Spinal cord (tissue), 10 donors: ENCODE results near the gene ZNF521. TPM values are rescaled to one million over a fixed set of nuclear protein-coding genes. Genes with fewer than 3 reads are reported as not detected.
A peak's percentile ranks its signal among the peaks of the same experiment; 100 is the strongest.
"Not testable (repeated sequence)": the region's sequence is repeated elsewhere in the genome, so short reads cannot be mapped to it uniquely, and the experiment has no call there.

Source experiments
- DNase-seq, 6 donors: peaks; one replicate each; pipeline versions ENCODE4 v3.0.0 to v3.0.0-alpha.2; 2013 to 2015; ENCODE audit warnings: low spot score in 6 of 6, low read depth in 4 of 6
- H3K27ac ChIP-seq: one replicate; pipeline ENCODE4 v1.5.1; 2013; ENCODE audit warnings: low read depth, low read length, control low read depth
- H3K27me3 ChIP-seq: one replicate; pipeline ENCODE4 v1.6.1; 2013; ENCODE audit warnings: low read length; ENCODE audit not compliant: control insufficient read depth, insufficient read depth
- H3K36me3 ChIP-seq: one replicate; pipeline ENCODE4 v1.6.1; 2013; ENCODE audit warnings: low read length; ENCODE audit not compliant: control insufficient read depth, insufficient read depth
- H3K4me1 ChIP-seq: one replicate; pipeline ENCODE4 v1.6.1; 2013; ENCODE audit warnings: low read length; ENCODE audit not compliant: control insufficient read depth, insufficient read depth
- H3K4me3 ChIP-seq: one replicate; pipeline ENCODE4 v1.5.1; 2013; ENCODE audit warnings: low read depth, low read length, control low read depth
- H3K9me3 ChIP-seq: one replicate; pipeline ENCODE4 v1.6.1; 2013; ENCODE audit warnings: low read length; ENCODE audit not compliant: control insufficient read depth, insufficient read depth
- WGBS: methylation state at CpG from one replicate; pipeline ENCODE4 v1.1.5; 2013; ENCODE audit warnings: missing lambda C conversion rate; ENCODE audit not compliant: insufficient coverage; 5-methylcytosine and 5-hydroxymethylcytosine counted together
- polyA plus RNA-seq, 2 donors: library from polyadenylated mRNA; unstranded; fragments of 120-200 nt; gene quantifications; one replicate each; pipeline ENCODE4 v1.2.1, GENCODE V29; 2013; ENCODE audit not compliant: insufficient read length in 2 of 2
- total RNA-seq, 2 donors: library from RNA; depleted of rRNA in 1 of 2; stranded (reverse); fragments of 120-200 nt in 1 of 2; fragments of >200 nt in 1 of 2; gene quantifications; one replicate each; pipeline versions ENCODE4 v1.2.3 to v1.2.4, GENCODE V29; 2013 to 2014
- donor health status: healthy.

The ZNF521 gene
- total and polyA plus RNA-seq, 4 donors = 54.8 to 64.4 (median 62.1) TPM

GRCh38 chr18:25047983-25048382, 304.0 kb downstream of the ZNF521 start:
- Histone ChIP-seq H3K4me1 (no peaks in the 10 kb centered on the region), H3K4me3 (no peak overlapping the region), H3K27me3 (no peaks in the 10 kb centered on the region), H3K9me3 (no peaks in the 10 kb centered on the region), H3K36me3 (no peaks in the 10 kb centered on the region), H3K27ac (no peak overlapping the region)
- WGBS = 59% methylated on average over 6 of the region's 9 CpGs
- no peak for DNase-seq

- no peak for DNase-seq
- no peaks in the 10 kb centered on the region for H3K9me3 ChIP-seq
- WGBS = 94% methylated on average over 3 of the region's 3 CpGs
- no peaks in the 10 kb centered on the region for H3K36me3 ChIP-seq
- H3K4me3 ChIP-seq = no peak overlapping the region
- no peak overlapping the region for H3K27ac ChIP-seq
- no peaks in the 10 kb centered on the region for H3K4me1 ChIP-seq
- H3K27me3 ChIP-seq = no peaks in the 10 kb centered on the region
Observed at GRCh38 chr18:25047421-25047820, 304.5 kb downstream of the ZNF521 start.

DNA sequence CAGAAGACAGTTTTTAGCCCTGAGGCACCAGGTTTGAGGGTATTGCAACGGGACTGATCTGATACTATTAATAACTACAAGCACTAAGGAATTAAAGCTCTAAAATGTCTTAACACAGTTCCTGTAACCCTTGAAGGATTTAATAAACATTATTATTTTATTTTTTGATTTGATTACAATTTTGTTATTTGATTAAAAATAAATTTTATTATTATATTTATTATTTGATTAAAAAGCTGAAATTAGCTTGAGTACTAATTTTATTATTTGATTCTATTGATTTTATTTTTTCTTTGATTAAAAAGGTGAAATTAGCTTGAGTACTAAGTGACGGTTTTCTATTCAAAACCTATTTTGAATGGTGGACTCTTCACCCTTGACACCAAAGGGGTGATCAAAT, 307.3 kb downstream of the ZNF521 start:
- H3K27me3 ChIP-seq = no peaks in the 10 kb centered on the region
- no peak overlapping the region for H3K4me3 ChIP-seq
- H3K27ac ChIP-seq = no peak overlapping the region
- WGBS = 100% methylated on average over 1 of the region's 2 CpGs
- no peaks in the 10 kb centered on the region for H3K9me3 ChIP-seq
- DNase-seq = no peak
- H3K4me1 ChIP-seq = no peaks in the 10 kb centered on the region
- no peaks in the 10 kb centered on the region for H3K36me3 ChIP-seq

- no peak overlapping the region for H3K27ac ChIP-seq
- no peaks in the 10 kb centered on the region for H3K4me1 ChIP-seq
- no peaks in the 10 kb centered on the region for H3K27me3 ChIP-seq
- no peak overlapping the region for H3K4me3 ChIP-seq
- 100% methylated on average over 2 of the region's 4 CpGs for WGBS
- H3K36me3 ChIP-seq = no peaks in the 10 kb centered on the region
- H3K9me3 ChIP-seq = no peaks in the 10 kb centered on the region
- DNase-seq = no peak
Observed at GRCh38 chr18:25043104-25043503, 308.9 kb downstream of the ZNF521 start.

GRCh38 chr18:25042641-25043051, 309.3 kb downstream of the ZNF521 start:
- Histone ChIP-seq H3K4me3 (no peak overlapping the region), H3K27me3 (no peaks in the 10 kb centered on the region), H3K36me3 (no peaks in the 10 kb centered on the region), H3K27ac (no peak overlapping the region), H3K4me1 (no peaks in the 10 kb centered on the region), H3K9me3 (no peaks in the 10 kb centered on the region)
- no peak for DNase-seq
- no CpG with 5 or more reads among the region's 4 CpGs for WGBS

GRCh38 chr18:25039781-25040180, 312.2 kb downstream of the ZNF521 start:
- Histone ChIP-seq H3K36me3 (no peaks in the 10 kb centered on the region), H3K9me3 (no peaks in the 10 kb centered on the region), H3K4me3 (no peak overlapping the region), H3K27ac (no peak overlapping the region), H3K27me3 (no peaks in the 10 kb centered on the region), H3K4me1 (no peaks in the 10 kb centered on the region)
- no peak for DNase-seq
- WGBS = 91% methylated on average over 3 of the region's 3 CpGs

DNA sequence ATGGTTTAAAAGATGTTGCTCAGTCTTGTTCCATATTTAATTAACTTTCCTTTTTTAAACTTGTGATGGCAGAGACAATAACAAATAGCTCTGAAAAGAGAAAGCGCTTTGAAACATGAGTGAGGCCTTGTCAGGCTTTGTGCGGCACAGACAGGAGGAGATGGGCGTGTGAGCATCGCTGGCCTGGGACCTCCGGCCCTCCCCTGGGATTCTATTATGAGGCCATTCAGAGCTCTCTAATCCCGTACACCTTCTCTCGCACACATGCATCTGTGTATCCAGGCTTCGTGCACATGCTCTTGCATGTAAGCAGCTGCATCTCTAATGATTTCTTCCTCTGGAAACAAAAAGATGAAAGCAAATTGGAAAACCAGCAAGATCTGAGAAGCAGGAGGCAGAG, 313.7 kb downstream of the ZNF521 start:
- H3K4me3 ChIP-seq = no peak overlapping the region
- H3K27me3 ChIP-seq = no peaks in the 10 kb centered on the region
- H3K27ac ChIP-seq = no peak overlapping the region
- no peaks in the 10 kb centered on the region for H3K36me3 ChIP-seq
- H3K9me3 ChIP-seq = no peaks in the 10 kb centered on the region
- WGBS = 45% methylated on average over 5 of the region's 8 CpGs
- no peaks in the 10 kb centered on the region for H3K4me1 ChIP-seq
- DNase-seq = peak in 1 of 6 donors; percentile 59

DNA sequence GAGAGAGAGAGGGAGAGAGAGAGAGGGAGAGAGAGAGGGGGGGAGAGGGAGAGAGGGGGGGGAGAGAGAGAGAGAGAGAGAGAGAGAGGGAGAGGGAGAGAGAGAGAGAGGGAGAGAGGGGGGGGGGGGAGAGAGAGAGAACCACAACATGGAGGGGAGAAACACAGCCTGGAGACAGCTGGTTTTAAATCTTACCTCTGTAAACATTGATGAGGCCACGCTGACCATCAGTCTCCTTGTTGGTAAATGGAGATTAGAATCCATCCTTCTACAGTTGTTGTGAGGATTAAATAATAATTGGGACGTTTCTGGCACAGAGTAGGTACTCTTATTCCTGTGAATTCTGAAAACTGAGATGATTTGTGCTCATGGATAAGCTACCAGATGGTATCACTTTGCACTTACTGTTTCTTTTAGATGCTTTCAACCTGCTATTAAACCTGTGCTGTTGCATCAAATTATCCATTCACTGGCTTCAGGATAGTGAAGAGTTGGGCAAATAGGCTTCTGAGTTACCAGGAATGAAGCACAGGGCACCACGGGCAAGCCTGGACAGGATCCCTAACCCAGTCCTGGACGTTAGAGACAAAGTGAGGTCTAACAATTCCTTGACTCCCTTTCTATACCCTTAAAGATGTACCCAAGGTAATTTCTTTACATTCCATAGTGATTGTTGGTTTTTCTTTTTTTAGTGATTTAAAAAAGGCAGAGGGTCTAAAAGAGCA, 318.1 kb downstream of the ZNF521 start:
- peak in 1 of 6 donors; percentile 23 for DNase-seq
- 80% methylated on average over 1 of the region's 4 CpGs for WGBS

DNA sequence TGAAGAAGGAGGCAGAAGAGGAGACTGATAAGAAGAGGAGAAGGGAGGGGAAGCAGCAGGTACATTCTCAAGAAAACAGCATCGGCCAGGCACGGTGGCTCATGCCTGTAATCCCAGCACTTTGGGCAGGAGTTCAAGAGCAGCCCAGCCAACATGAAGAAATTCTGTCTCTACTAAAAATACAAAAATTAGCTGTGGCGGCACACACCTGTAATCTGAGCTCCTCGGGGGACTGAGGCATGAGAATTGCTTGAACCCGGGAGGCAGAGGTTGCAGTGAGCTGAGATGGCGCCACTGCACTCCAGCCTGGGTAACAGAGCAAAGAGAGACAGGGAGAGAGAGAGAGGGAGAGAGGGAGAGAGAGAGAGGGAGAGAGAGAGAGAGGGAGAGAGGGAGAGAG, 318.8 kb downstream of the ZNF521 start:
- H3K27me3 ChIP-seq, DNase-seq, H3K4me3 ChIP-seq, H3K36me3 ChIP-seq, H3K27ac ChIP-seq, H3K4me1 ChIP-seq, H3K9me3 ChIP-seq: not testable (repeated sequence)
- WGBS = 75% methylated on average over 4 of the region's 6 CpGs

More for the DNA sequence above, 318.1 kb downstream of the ZNF521 start:
- H3K9me3 ChIP-seq = no peaks in the 10 kb centered on the region
- H3K36me3 ChIP-seq = no peaks in the 10 kb centered on the region
- H3K4me3 ChIP-seq = no peak overlapping the region
- no peaks in the 10 kb centered on the region for H3K27me3 ChIP-seq
- H3K4me1 ChIP-seq = no peaks in the 10 kb centered on the region
- no peak overlapping the region for H3K27ac ChIP-seq

DNA sequence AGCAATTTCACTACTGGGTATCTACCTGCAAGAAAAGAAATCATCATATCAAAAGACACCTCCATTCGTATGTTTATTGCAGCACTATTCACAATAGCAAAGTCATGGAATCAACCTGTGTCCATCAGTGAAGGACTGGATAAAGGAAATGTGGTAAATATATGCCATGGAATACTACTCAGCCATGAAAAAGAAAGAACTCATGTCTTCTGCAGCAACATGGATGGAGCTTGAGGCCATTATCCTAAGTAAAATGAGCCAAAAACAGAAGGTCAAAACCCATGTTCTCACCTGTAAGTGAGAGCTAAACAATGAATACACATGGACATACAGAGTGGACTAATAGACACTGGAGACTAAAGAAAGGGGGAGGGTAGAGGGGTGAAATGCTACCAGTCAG, 322.2 kb downstream of the ZNF521 start:
- Histone ChIP-seq H3K27me3 (no peaks in the 10 kb centered on the region), H3K4me1 (no peaks in the 10 kb centered on the region), H3K4me3 (no peak overlapping the region), H3K27ac (no peak overlapping the region), H3K36me3 (no peaks in the 10 kb centered on the region), H3K9me3 (no peaks in the 10 kb centered on the region)
- no CpG with 5 or more reads among the region's 1 CpG for WGBS
- DNase-seq = no peak
